ENCODE results near the gene GASK1A. TPM values are rescaled to one million over a fixed set of nuclear protein-coding genes. Genes with fewer than 3 reads are reported as not detected.

Gene GASK1A
- total and polyA plus RNA-seq, 2 of the 8 experiments (the other 6 are each of a cell fraction or from before 2014, with no cell fraction given): 4.7 to 7.9 TPM

GRCh38 chr3:42982645-42983412, 3.7 kb downstream of the GASK1A start:
- CTCF ChIA-PET (ENCODE audit: partially characterized antibody): interaction anchor here (1.6 to 10.1 kb wide), 3 partner anchors 21 to 89 kb away, joined by 4 to 51 read pairs (median 6); no protein-coding TSS in a partner anchor
- no peak overlapping the region for H3K56ac ChIP-seq (replicated peaks; ENCODE audit: insufficient read length, low read depth, low read length)
- peaks cover 4% of the 10 kb centered on the region; the same call in 1 of the 2 replicates for H3K23me2 ChIP-seq (ENCODE audit: low read depth, low read length)
- H2AK5ac ChIP-seq (ENCODE audit: low read depth, low read length): peak overlapping the region; percentile 69; the same call in 1 of the 2 replicates
- peaks cover 5 to 40% (median 16%) of the 10 kb centered on the region in 4 experiments for H3K4me1 ChIP-seq (replicated peaks in 1 of 4; ENCODE audit: control insufficient read depth in 3 of 4, insufficient read depth in 4 of 4, low read length in 3 of 4)
- no peak overlapping the region for H3K23ac ChIP-seq (ENCODE audit: insufficient read length)
- H2BK120ac ChIP-seq (replicated peaks; ENCODE audit: low read depth, low read length): no peak overlapping the region
- no peak overlapping the region for H3K4me2 ChIP-seq (ENCODE audit: insufficient read depth in 1 of 2, low read depth in 2 of 2, low read length in 2 of 2)
- H3K36me3 ChIP-seq (ENCODE audit: control insufficient read depth in 2 of 4, insufficient read depth in 4 of 4, low read length in 3 of 4): no peaks in the 10 kb centered on the region
- H4K20me1 ChIP-seq (replicated peaks in 1 of 2; ENCODE audit: control insufficient read depth in 1 of 2, insufficient read depth in 2 of 2, low read length in 2 of 2): no peaks in the 10 kb centered on the region
- no peak overlapping the region for H4K5ac ChIP-seq (ENCODE audit: insufficient read length, low read depth, low read length)
- H2AFZ ChIP-seq (ENCODE audit: low read length): no peak overlapping the region
- peaks cover 0 to 2% of the 10 kb centered on the region in 2 experiments; a peak in 1 of 4 replicates for H3K79me2 ChIP-seq (ENCODE audit: control insufficient read depth in 1 of 2, insufficient read depth in 2 of 2, low read length in 2 of 2)
- no peak overlapping the region for H4K8ac ChIP-seq (ENCODE audit: extremely low read depth, insufficient read depth, low read length)
- H3K9me3 ChIP-seq (ENCODE audit: insufficient read depth in 2 of 2, low read depth in 1 of 2, low read length in 1 of 2): 0 out of 4 replicates have a peak, but pooled peaks cover 0 to 3% of the 10 kb centered on the region in 2 experiments
- H2BK12ac ChIP-seq (ENCODE audit: low read depth, low read length): 0 out of 2 replicates have a peak overlapping the region, but pooled peaks have one; percentile 55
- POLR2A ChIA-PET (ENCODE audit: partially characterized antibody): interaction anchor here (0.6 to 1.3 kb wide), 4 partner anchors 11 to 52 kb away, joined by 3 read pairs; no protein-coding TSS in a partner anchor
- DNase-seq (ENCODE audit: low read depth in 1 of 2, low spot score in 2 of 2): no peak
- H3K27ac ChIP-seq (ENCODE audit: low read depth, low read length): no peak overlapping the region
- no peak overlapping the region for H3K4me3 ChIP-seq (ENCODE audit: extremely low read depth in 1 of 4, insufficient read depth in 2 of 4, low read depth in 3 of 4, low read length in 4 of 4)
- H4K91ac ChIP-seq (replicated peaks; ENCODE audit: insufficient read length, low read length): peak overlapping the region; percentile 87
- no peak overlapping the region for H2BK20ac ChIP-seq (ENCODE audit: low read length)
- no peak for FAIRE-seq
- no peak overlapping the region for H3K14ac ChIP-seq (ENCODE audit: insufficient read length)
- H3K79me1 ChIP-seq (ENCODE audit: low read depth, low read length): peaks cover 4% of the 10 kb centered on the region; the same call in 1 of the 2 replicates
- H2BK5ac ChIP-seq (ENCODE audit: low read depth, low read length): no peak overlapping the region
- H3K27me3 ChIP-seq (replicated peaks in 1 of 4; ENCODE audit: control insufficient read depth in 3 of 4, extremely low read depth in 1 of 4, insufficient read depth in 3 of 4, low read length in 3 of 4): peaks cover 0 to 14% (median 12%) of the 10 kb centered on the region in 4 experiments; a peak in 6 of 7 replicates
- no peak overlapping the region for H3K4ac ChIP-seq (replicated peaks; ENCODE audit: insufficient read length, low read depth, low read length)
- 78% methylated on average over 6 of the region's 6 CpGs; no CpG with 5 or more reads in 1 of the 2 experiments for WGBS, 2 experiments (ENCODE audit: extremely low coverage in 1 of 2, insufficient coverage in 1 of 2, insufficient read length in 1 of 2, insufficient replicate concordance in 2 of 2, low coverage in 1 of 2, low lambda C conversion rate in 2 of 2, missing lambda C conversion rate in 1 of 2)
- H3K9ac ChIP-seq (replicated peaks in 1 of 4; ENCODE audit: extremely low read depth in 1 of 4, low read depth in 3 of 4, low read length in 3 of 4): no peak overlapping the region
- peak overlapping the region; percentile 65; the same call in 1 of the 2 replicates for H2BK15ac ChIP-seq (ENCODE audit: low read length)
- H3K18ac ChIP-seq (ENCODE audit: extremely low read depth, low read length): peak overlapping the region; percentile 52; the same call in 1 of the 2 replicates
- TF ChIP-seq SIRT6 (IDR thresholded peaks at IDR 0.05; ENCODE audit: low read length) (no peak), YY1 (IDR thresholded peaks at IDR 0.05; ENCODE audit: low read depth, low read length) (no peak), JUN (IDR thresholded peaks at IDR 0.05; ENCODE audit: low read depth, low read length) (no peak), ASH2L (IDR thresholded peaks at IDR 0.05; ENCODE audit: low read length) (no peak), EP300 (IDR thresholded peaks at IDR 0.05; ENCODE audit: borderline replicate concordance in 1 of 2, low read depth in 2 of 2, low read length in 2 of 2) (no peak), MAX (IDR thresholded peaks at IDR 0.05) (no peak), SIN3A (conservative IDR thresholded peaks at IDR 0.05 in 1 of 2, IDR thresholded peaks at IDR 0.05 in 1 of 2; ENCODE audit: low read depth in 1 of 2, low read length in 2 of 2) (no peak), RAD21 (IDR thresholded peaks at IDR 0.05 in 1 of 2, conservative IDR thresholded peaks at IDR 0.05 in 1 of 2; ENCODE audit: low read depth in 2 of 2, low read length in 2 of 2) (no peak), FOSL1 (IDR thresholded peaks at IDR 0.05; ENCODE audit: insufficient read depth, low read depth, low read length) (no peak), BCL11A (IDR thresholded peaks at IDR 0.05; ENCODE audit: low read depth in 2 of 2, low read length in 2 of 2) (no peak)
